ENCODE data around the gene SFTA2.

The SFTA2 gene

DNA sequence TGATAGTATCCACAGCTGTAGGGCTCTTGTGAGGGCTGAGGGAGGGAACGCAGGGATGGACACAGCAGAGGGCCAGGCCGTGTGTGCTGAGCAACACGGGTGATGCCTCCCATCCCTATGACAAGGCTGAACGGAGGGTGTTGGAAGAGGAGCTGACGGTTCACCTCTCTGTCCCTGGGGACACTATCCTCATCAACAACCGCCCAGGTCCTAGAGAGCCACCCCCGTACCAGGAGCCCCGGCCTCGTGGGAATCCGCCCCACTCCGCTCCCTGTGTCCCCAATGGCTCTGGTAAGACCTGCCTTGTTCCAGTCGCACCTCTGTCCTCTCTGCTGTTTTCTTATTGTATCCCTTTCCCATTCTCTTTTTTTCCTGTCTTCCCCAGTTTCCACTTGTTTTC lies 37.6 kb downstream of the SFTA2 start:
- Histone ChIP-seq H3K4me3 (replicated peaks; ENCODE audit: insufficient read depth, low read length) (no peak overlapping the region), H3K27me3 (ENCODE audit: insufficient read depth, poor library complexity, severe bottlenecking) (peaks cover 12% of the 10 kb centered on the region), H3K27ac (replicated peaks) (no peak overlapping the region)
- DNase-seq (ENCODE audit: low read depth in 1 of 2, low spot score in 1 of 2), result no peak
- TF ChIP-seq, protein P1, sequence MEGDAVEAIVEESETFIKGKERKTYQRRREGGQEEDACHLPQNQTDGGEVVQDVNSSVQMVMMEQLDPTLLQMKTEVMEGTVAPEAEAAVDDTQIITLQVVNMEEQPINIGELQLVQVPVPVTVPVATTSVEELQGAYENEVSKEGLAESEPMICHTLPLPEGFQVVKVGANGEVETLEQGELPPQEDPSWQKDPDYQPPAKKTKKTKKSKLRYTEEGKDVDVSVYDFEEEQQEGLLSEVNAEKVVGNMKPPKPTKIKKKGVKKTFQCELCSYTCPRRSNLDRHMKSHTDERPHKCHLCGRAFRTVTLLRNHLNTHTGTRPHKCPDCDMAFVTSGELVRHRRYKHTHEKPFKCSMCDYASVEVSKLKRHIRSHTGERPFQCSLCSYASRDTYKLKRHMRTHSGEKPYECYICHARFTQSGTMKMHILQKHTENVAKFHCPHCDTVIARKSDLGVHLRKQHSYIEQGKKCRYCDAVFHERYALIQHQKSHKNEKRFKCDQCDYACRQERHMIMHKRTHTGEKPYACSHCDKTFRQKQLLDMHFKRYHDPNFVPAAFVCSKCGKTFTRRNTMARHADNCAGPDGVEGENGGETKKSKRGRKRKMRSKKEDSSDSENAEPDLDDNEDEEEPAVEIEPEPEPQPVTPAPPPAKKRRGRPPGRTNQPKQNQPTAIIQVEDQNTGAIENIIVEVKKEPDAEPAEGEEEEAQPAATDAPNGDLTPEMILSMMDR (IDR thresholded peaks at IDR 0.05; ENCODE audit: insufficient read depth, low read length), result no peak
- TF ChIP-seq GABPA (IDR thresholded peaks at IDR 0.05; ENCODE audit: low read depth) (no peak), POLR2AphosphoS5 (IDR thresholded peaks at IDR 0.05; ENCODE audit: low read depth) (no peak), SPI1 (IDR thresholded peaks at IDR 0.05; ENCODE audit: borderline replicate concordance, low read depth) (no peak)
- TF ChIP-seq, protein P2, sequence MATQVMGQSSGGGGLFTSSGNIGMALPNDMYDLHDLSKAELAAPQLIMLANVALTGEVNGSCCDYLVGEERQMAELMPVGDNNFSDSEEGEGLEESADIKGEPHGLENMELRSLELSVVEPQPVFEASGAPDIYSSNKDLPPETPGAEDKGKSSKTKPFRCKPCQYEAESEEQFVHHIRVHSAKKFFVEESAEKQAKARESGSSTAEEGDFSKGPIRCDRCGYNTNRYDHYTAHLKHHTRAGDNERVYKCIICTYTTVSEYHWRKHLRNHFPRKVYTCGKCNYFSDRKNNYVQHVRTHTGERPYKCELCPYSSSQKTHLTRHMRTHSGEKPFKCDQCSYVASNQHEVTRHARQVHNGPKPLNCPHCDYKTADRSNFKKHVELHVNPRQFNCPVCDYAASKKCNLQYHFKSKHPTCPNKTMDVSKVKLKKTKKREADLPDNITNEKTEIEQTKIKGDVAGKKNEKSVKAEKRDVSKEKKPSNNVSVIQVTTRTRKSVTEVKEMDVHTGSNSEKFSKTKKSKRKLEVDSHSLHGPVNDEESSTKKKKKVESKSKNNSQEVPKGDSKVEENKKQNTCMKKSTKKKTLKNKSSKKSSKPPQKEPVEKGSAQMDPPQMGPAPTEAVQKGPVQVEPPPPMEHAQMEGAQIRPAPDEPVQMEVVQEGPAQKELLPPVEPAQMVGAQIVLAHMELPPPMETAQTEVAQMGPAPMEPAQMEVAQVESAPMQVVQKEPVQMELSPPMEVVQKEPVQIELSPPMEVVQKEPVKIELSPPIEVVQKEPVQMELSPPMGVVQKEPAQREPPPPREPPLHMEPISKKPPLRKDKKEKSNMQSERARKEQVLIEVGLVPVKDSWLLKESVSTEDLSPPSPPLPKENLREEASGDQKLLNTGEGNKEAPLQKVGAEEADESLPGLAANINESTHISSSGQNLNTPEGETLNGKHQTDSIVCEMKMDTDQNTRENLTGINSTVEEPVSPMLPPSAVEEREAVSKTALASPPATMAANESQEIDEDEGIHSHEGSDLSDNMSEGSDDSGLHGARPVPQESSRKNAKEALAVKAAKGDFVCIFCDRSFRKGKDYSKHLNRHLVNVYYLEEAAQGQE (IDR thresholded peaks at IDR 0.05; ENCODE audit: insufficient replicate concordance, low read depth), result no peak

DNA sequence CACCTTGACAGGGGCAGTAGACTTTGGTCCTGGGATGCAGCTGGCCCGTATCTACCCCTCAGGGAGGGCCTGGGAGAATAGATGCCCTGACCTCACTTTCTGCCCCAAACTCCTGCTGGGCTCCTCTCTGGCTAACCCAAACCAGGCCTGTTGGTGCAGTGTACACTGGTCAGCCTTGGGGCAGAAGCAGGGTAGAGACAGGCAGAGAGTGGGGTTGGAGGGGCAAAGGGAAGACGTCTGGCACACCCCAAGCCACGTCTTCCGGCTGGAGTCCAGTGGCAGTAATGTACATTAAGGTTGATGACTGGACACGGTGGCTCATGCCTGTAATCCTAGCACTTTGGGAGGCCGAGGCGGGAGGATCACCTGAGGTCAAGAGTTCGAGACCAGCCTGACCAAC lies 38.3 kb downstream of the SFTA2 start:
- no peak for DNase-seq (ENCODE audit: low read depth in 1 of 2, low spot score in 1 of 2)
- TF ChIP-seq POLR2AphosphoS5 (IDR thresholded peaks at IDR 0.05; ENCODE audit: low read depth) (no peak), GABPA (IDR thresholded peaks at IDR 0.05; ENCODE audit: low read depth) (no peak), SPI1 (IDR thresholded peaks at IDR 0.05; ENCODE audit: borderline replicate concordance, low read depth) (no peak)
- TF ChIP-seq, protein P2 (IDR thresholded peaks at IDR 0.05; ENCODE audit: insufficient replicate concordance, low read depth), result no peak
- TF ChIP-seq, protein P1 (IDR thresholded peaks at IDR 0.05; ENCODE audit: insufficient read depth, low read length), result no peak
- H3K27me3 ChIP-seq (ENCODE audit: insufficient read depth, poor library complexity, severe bottlenecking), result peaks cover 12% of the 10 kb centered on the region
- H3K27ac ChIP-seq (replicated peaks), result no peak overlapping the region
- no peak overlapping the region for H3K4me3 ChIP-seq (replicated peaks; ENCODE audit: insufficient read depth, low read length)

DNA sequence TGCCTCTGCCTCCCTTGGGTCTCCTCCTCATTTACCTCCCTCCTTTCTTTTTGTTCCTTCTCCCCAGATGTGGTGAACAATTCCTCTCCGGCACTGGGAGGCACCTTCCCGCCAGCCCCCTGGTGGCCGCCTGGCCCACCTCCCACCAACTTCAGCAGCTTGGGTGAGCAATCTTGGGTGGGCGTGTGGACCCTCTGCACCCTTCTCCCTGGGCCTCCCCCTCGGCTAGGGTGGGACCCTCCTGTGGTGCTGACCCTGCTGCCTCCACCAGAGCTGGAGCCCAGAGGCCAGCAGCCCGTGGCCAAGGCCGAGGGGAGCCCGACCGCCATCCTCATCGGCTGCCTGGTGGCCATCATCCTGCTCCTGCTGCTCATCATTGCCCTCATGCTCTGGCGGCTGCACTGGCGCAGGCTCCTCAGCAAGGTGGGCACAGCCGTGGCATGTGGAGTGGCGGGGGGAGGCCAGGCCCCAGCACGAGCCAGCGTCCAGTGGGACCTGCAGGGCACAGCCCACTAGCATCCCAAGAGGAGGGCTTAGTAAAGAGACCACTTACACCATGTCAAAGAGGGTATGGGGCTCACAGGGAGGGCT lies 38.9 kb downstream of the SFTA2 start:
- H3K27ac ChIP-seq (replicated peaks), result no peak overlapping the region
- no peak overlapping the region for H3K4me3 ChIP-seq (replicated peaks; ENCODE audit: insufficient read depth, low read length)
- no peak for TF ChIP-seq SPI1 (IDR thresholded peaks at IDR 0.05; ENCODE audit: borderline replicate concordance, low read depth)
- TF ChIP-seq, protein P2 (IDR thresholded peaks at IDR 0.05; ENCODE audit: insufficient replicate concordance, low read depth), result no peak
- no peak for TF ChIP-seq GABPA (IDR thresholded peaks at IDR 0.05; ENCODE audit: low read depth)
- TF ChIP-seq POLR2AphosphoS5 (IDR thresholded peaks at IDR 0.05; ENCODE audit: low read depth), result no peak
- TF ChIP-seq, protein P1 (IDR thresholded peaks at IDR 0.05; ENCODE audit: insufficient read depth, low read length), result no peak
- no peak for DNase-seq (ENCODE audit: low read depth in 1 of 2, low spot score in 1 of 2)
- peaks cover 12% of the 10 kb centered on the region for H3K27me3 ChIP-seq (ENCODE audit: insufficient read depth, poor library complexity, severe bottlenecking)
